ENCODE measurements around the gene SULT1B1.

SULT1B1 gene

GRCh38 chr4:69730002-69730401, 30.4 kb downstream of the SULT1B1 start:
- Histone ChIP-seq H3K4me3 (ENCODE audit: low read depth, low read length, poor library complexity, severe bottlenecking) (no peak overlapping the region), H4K20me1 (ENCODE audit: insufficient read depth, low read length) (no peaks in the 10 kb centered on the region), H3K4me2 (ENCODE audit: low read length) (no peak overlapping the region), H3K27me3 (ENCODE audit: insufficient read depth, low read length) (no peaks in the 10 kb centered on the region), H3K27ac (ENCODE audit: low read depth, low read length, poor library complexity, severe bottlenecking) (no peak overlapping the region), H3K36me3 (ENCODE audit: insufficient read depth, low read length) (no peaks in the 10 kb centered on the region), H3K9me2 (ENCODE audit: low read depth, low read length) (no peaks in the 10 kb centered on the region), H3K79me2 (ENCODE audit: insufficient read depth, low read length) (no peaks in the 10 kb centered on the region), H3K9ac (ENCODE audit: low read length) (no peak overlapping the region), H3K4me1 (ENCODE audit: insufficient read depth, low read length, severe bottlenecking) (no peaks in the 10 kb centered on the region), H2AFZ (ENCODE audit: low read length) (no peak overlapping the region), H3F3A (ENCODE audit: insufficient read depth, low read length) (no peaks in the 10 kb centered on the region), H3K9me3 (ENCODE audit: low read length) (no peaks in the 10 kb centered on the region)
- TF ChIP-seq EZH2 (IDR thresholded peaks at IDR 0.05; ENCODE audit: borderline replicate concordance, low read length), result no peak
- TF ChIP-seq, protein P1, sequence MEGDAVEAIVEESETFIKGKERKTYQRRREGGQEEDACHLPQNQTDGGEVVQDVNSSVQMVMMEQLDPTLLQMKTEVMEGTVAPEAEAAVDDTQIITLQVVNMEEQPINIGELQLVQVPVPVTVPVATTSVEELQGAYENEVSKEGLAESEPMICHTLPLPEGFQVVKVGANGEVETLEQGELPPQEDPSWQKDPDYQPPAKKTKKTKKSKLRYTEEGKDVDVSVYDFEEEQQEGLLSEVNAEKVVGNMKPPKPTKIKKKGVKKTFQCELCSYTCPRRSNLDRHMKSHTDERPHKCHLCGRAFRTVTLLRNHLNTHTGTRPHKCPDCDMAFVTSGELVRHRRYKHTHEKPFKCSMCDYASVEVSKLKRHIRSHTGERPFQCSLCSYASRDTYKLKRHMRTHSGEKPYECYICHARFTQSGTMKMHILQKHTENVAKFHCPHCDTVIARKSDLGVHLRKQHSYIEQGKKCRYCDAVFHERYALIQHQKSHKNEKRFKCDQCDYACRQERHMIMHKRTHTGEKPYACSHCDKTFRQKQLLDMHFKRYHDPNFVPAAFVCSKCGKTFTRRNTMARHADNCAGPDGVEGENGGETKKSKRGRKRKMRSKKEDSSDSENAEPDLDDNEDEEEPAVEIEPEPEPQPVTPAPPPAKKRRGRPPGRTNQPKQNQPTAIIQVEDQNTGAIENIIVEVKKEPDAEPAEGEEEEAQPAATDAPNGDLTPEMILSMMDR (IDR thresholded peaks at IDR 0.05; ENCODE audit: low read length), result no peak

GRCh38 chr4:69727926-69728325, 32.5 kb downstream of the SULT1B1 start:
- H2AFZ ChIP-seq (ENCODE audit: low read length), result no peak overlapping the region
- H4K20me1 ChIP-seq (ENCODE audit: insufficient read depth, low read length), result no peaks in the 10 kb centered on the region
- H3K4me2 ChIP-seq (ENCODE audit: low read length), result no peak overlapping the region
- no peaks in the 10 kb centered on the region for H3K4me1 ChIP-seq (ENCODE audit: insufficient read depth, low read length, severe bottlenecking)
- H3K27me3 ChIP-seq (ENCODE audit: insufficient read depth, low read length), result no peaks in the 10 kb centered on the region
- H3K36me3 ChIP-seq (ENCODE audit: insufficient read depth, low read length), result no peaks in the 10 kb centered on the region
- H3K79me2 ChIP-seq (ENCODE audit: insufficient read depth, low read length), result no peaks in the 10 kb centered on the region
- no peaks in the 10 kb centered on the region for H3K9me2 ChIP-seq (ENCODE audit: low read depth, low read length)
- no peaks in the 10 kb centered on the region for H3F3A ChIP-seq (ENCODE audit: insufficient read depth, low read length)
- H3K4me3 ChIP-seq (ENCODE audit: low read depth, low read length, poor library complexity, severe bottlenecking), result no peak overlapping the region
- H3K27ac ChIP-seq (ENCODE audit: low read depth, low read length, poor library complexity, severe bottlenecking), result no peak overlapping the region
- no peak overlapping the region for H3K9ac ChIP-seq (ENCODE audit: low read length)
- no peaks in the 10 kb centered on the region for H3K9me3 ChIP-seq (ENCODE audit: low read length)
- TF ChIP-seq EZH2 (IDR thresholded peaks at IDR 0.05; ENCODE audit: borderline replicate concordance, low read length), result no peak
- TF ChIP-seq, protein P1 (IDR thresholded peaks at IDR 0.05; ENCODE audit: low read length), result no peak

GRCh38 chr4:69727426-69727825, 33.0 kb downstream of the SULT1B1 start:
- H3K4me1 ChIP-seq (ENCODE audit: insufficient read depth, low read length, severe bottlenecking), result no peaks in the 10 kb centered on the region
- TF ChIP-seq EZH2 (IDR thresholded peaks at IDR 0.05; ENCODE audit: borderline replicate concordance, low read length), result no peak
- H3K9ac ChIP-seq (ENCODE audit: low read length), result no peak overlapping the region
- no peaks in the 10 kb centered on the region for H3K9me2 ChIP-seq (ENCODE audit: low read depth, low read length)
- no peaks in the 10 kb centered on the region for H3K27me3 ChIP-seq (ENCODE audit: insufficient read depth, low read length)
- H3K4me3 ChIP-seq (ENCODE audit: low read depth, low read length, poor library complexity, severe bottlenecking), result no peak overlapping the region
- H3K4me2 ChIP-seq (ENCODE audit: low read length), result no peak overlapping the region
- no peaks in the 10 kb centered on the region for H3F3A ChIP-seq (ENCODE audit: insufficient read depth, low read length)
- no peaks in the 10 kb centered on the region for H3K36me3 ChIP-seq (ENCODE audit: insufficient read depth, low read length)
- H3K79me2 ChIP-seq (ENCODE audit: insufficient read depth, low read length), result no peaks in the 10 kb centered on the region
- H3K9me3 ChIP-seq (ENCODE audit: low read length), result no peaks in the 10 kb centered on the region
- no peak overlapping the region for H2AFZ ChIP-seq (ENCODE audit: low read length)
- H4K20me1 ChIP-seq (ENCODE audit: insufficient read depth, low read length), result no peaks in the 10 kb centered on the region
- H3K27ac ChIP-seq (ENCODE audit: low read depth, low read length, poor library complexity, severe bottlenecking), result no peak overlapping the region

DNA sequence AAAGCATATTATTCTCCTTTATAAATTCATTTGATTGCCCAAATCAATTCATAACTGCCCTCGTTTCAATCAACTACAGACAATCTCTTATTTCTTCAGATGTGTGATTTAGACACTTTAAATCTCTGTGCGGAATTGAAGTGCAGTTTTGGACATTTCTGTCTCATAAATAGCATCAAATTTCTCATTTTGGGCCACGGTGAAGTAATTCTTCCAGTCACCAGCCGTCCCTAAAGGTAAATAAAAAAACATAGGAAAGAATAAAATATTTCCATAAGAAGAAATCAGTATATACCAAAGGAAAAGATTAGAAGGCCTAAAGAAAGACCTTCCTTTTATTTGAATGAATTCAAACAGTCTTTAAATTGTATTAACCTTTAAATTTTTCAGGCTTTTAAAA, 33.4 kb downstream of the SULT1B1 start:
- Histone ChIP-seq H3F3A (ENCODE audit: insufficient read depth, low read length) (no peaks in the 10 kb centered on the region), H3K4me3 (ENCODE audit: low read depth, low read length, poor library complexity, severe bottlenecking) (no peak overlapping the region), H3K36me3 (ENCODE audit: insufficient read depth, low read length) (no peaks in the 10 kb centered on the region), H3K4me2 (ENCODE audit: low read length) (no peak overlapping the region), H3K27ac (ENCODE audit: low read depth, low read length, poor library complexity, severe bottlenecking) (no peak overlapping the region), H3K9me3 (ENCODE audit: low read length) (no peaks in the 10 kb centered on the region), H3K27me3 (ENCODE audit: insufficient read depth, low read length) (no peaks in the 10 kb centered on the region), H3K4me1 (ENCODE audit: insufficient read depth, low read length, severe bottlenecking) (no peaks in the 10 kb centered on the region), H3K9me2 (ENCODE audit: low read depth, low read length) (no peaks in the 10 kb centered on the region), H3K79me2 (ENCODE audit: insufficient read depth, low read length) (no peaks in the 10 kb centered on the region), H2AFZ (ENCODE audit: low read length) (no peak overlapping the region), H4K20me1 (ENCODE audit: insufficient read depth, low read length) (no peaks in the 10 kb centered on the region), H3K9ac (ENCODE audit: low read length) (no peak overlapping the region)
- no peak for TF ChIP-seq EZH2 (IDR thresholded peaks at IDR 0.05; ENCODE audit: borderline replicate concordance, low read length)
- TF ChIP-seq, protein P1 (IDR thresholded peaks at IDR 0.05; ENCODE audit: low read length), result no peak

All from OCI-LY1 (cell line).